ENCODE results near the gene HMX1.

Gene HMX1

DNA sequence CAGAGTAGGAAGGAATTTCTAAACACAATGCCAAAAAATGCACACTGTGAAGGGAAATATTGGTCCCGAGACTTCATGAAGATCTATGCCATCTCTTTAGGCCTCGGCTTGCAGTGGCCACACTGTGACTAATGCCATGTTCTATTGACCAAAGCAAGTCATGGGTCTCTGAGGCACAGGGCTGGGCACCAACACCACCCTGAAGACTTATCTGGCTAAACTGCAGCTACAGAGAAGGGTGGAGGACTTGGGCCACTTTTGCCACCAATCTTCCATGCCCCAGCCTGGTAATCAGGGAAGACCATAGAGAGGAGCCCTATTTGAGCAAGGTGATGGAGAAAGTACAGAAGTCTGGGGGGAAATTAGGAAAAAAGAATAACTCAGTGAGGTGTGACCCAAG lies 42.1 kb downstream of the HMX1 start:
- TF ChIP-seq, protein P1, sequence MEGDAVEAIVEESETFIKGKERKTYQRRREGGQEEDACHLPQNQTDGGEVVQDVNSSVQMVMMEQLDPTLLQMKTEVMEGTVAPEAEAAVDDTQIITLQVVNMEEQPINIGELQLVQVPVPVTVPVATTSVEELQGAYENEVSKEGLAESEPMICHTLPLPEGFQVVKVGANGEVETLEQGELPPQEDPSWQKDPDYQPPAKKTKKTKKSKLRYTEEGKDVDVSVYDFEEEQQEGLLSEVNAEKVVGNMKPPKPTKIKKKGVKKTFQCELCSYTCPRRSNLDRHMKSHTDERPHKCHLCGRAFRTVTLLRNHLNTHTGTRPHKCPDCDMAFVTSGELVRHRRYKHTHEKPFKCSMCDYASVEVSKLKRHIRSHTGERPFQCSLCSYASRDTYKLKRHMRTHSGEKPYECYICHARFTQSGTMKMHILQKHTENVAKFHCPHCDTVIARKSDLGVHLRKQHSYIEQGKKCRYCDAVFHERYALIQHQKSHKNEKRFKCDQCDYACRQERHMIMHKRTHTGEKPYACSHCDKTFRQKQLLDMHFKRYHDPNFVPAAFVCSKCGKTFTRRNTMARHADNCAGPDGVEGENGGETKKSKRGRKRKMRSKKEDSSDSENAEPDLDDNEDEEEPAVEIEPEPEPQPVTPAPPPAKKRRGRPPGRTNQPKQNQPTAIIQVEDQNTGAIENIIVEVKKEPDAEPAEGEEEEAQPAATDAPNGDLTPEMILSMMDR (IDR thresholded peaks at IDR 0.05; ENCODE audit: low read depth, low read length) = no peak
- H3K4me3 ChIP-seq (ENCODE audit: low read depth, low read length) = no peak overlapping the region

DNA sequence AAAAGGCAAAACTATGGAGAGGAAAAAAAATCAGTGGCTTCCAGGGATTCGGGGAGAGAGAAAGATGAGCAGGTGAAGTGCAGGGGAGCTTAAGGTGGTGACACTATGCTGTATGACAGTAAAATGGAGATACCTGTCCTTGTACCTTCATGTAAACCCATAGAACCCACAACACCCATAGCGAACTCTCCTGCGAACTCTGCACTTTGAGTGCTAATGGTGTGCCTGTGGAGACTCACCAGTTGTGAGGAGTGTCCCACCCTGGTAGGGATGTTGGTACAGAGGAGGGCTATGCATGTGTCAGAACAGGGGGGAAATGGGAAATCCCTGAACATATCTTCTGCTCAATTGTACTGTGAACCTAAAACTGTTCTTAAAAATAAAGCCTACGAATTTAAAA lies 42.8 kb downstream of the HMX1 start:
- H3K4me3 ChIP-seq (ENCODE audit: low read depth, low read length) = no peak overlapping the region
- TF ChIP-seq, protein P1 (IDR thresholded peaks at IDR 0.05; ENCODE audit: low read depth, low read length) = no peak

DNA sequence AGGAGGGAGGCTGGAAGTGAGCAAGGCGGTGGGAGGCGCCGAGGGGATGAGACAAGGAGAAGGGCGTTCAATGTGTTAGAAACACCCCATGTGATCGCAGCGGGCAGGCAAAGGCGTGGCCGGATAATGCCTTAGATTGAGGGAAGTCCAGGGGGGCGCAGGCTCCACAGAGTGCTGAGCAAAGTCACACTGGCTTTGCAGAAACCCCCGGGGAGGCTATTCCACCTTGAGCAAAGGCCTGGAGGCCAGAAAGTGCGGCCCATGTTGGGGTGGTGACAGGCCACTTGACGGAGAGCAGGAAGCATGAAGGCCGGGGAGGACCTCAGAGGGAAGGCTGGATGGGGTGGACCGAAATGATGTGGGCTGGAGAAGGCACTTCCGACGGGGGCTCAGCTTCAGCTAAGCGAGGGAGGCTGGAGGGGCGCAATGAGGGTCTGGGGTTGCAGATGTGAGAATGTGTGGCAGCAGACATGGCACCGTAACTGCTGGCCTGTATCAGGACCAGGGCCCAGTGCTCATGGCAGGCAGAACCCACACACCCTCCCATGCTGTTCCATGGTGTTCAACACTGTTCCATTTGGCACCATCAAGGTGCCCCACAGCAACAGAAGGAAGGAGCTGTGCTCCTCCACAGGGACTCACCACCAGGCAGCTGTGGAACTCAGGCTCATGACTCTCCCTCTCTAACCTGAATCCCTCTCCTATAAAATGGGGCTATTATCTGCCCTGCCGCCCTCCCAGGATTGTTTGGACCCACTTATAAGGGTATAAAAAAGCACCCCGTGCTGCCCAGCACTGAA lies 50.3 kb downstream of the HMX1 start:
- TF ChIP-seq, protein P1 (IDR thresholded peaks at IDR 0.05; ENCODE audit: low read depth, low read length) = no peak
- H3K4me3 ChIP-seq (ENCODE audit: low read depth, low read length) = no peak overlapping the region

DNA sequence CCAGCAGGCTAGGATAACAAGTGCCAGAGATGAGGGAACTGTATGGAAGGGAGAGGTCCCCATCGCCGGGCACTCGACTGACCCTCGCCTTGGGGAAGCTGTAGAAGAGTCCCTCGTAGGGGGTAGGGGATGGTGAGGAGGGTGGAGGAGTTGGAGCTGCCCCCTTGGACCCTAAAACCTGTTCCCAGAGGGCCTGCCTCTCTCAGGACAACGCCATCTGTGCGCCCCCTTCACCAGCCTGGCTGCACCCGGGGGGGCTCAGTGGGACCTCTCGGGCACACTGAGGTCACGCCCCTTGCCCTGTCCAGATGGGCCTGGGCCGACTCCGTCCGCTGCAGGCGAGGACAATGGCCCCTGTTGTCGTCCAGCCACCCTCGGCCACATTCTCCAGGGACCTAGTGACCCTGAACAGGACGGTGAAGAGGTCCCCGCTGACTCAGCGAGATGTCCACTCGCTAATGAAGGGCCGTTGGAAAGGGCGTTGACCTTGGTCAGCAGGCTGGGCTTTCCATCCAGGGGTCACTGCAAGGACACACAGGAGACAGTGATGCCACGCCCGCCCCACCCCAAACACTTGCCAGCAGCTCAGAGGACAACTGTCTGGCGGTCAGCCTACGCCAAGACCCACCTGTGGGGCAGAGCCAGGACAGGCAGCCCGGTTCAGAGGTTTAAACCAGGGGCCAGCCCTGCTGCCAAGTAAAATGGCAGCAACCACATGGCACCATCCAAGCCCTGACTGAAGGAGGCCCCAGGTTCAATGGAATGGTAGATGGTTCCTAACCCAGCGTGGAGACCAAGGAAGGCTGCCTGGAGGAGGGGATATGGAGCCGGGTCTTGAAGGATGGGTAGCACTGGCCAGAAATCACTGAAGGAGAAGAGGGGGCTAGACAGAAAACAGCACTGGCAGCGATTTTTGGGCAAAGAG lies 51.2 kb downstream of the HMX1 start:
- TF ChIP-seq, protein P1 (IDR thresholded peaks at IDR 0.05; ENCODE audit: low read depth, low read length) = no peak
- H3K4me3 ChIP-seq (ENCODE audit: low read depth, low read length) = no peak overlapping the region

DNA sequence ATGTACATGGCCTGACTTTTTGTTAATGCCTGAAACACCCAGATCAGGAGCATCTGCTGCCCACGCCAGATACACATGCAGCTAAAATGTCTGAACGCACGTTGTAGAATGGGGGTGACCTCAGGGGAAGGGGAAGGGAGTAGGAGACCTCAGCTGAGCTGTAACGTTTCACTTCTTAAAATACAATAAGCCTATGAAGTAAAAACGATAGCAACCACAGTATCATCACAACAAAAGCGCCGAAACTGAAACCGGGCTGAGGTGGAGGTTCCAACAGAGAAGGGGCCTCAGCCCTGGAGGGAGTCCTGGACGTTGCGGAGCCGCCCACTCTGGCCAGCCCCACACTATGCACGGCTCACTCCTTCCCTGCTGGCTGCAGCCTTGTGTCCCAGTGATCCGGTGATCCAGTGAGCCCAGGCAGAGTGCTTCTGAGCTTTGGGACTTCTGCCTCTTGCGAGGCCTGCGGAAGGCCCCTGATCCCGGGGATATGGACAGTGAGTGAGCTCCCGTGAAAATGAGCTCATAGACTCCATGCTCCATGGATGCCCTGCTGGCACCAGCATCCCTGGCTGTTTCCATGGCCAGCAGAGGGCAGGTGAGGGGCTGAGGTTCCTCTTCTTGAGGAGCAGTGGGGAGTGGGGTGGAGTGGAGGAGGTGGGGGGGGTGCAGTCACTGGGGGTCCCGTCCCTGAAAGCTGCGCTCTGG lies 52.0 kb downstream of the HMX1 start:
- no peak overlapping the region for H3K4me3 ChIP-seq (ENCODE audit: low read depth, low read length)
- TF ChIP-seq, protein P1 (IDR thresholded peaks at IDR 0.05; ENCODE audit: low read depth, low read length) = no peak

DNA sequence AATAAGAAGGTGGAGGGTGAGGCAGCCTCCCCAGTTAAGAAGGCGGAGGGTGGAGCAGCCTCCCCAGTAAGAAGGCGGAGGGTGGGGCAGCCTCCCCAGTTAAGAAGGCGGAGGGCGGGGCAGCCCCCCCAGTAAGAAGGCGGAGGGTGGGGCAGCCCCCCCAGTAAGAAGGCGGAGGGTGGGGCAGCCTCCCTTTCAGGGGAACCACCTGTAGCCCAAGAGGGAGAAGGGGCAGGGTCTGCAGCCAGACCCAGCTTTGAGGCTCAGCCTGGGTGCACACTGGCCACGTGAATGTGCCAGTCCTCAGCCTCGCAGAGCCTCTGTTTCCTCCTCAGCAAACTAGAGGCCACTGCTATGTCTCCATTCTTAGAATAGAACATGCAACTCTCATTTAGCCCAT lies 52.6 kb downstream of the HMX1 start:
- no peak overlapping the region for H3K4me3 ChIP-seq (ENCODE audit: low read depth, low read length)
- TF ChIP-seq, protein P1 (IDR thresholded peaks at IDR 0.05; ENCODE audit: low read depth, low read length) = no peak
